Gastrocnemius medialis (tissue), 4 donors: ENCODE data around the gene MYLK.
"Not testable (repeated sequence)": the region's sequence is repeated elsewhere in the genome, so short reads cannot be mapped to it uniquely, and the experiment has no call there.

Experiments used
- CTCF ChIP-seq, 5 experiments: fragments of 450-650 bp in 3 of 5; fragments of 200-600 bp in 2 of 5; sonication (generic) in 2 of 5; IDR thresholded peaks in 4 of 5; conservative IDR thresholded peaks in 1 of 5; 1 replicate in 4 of 5; 2 replicates in 1 of 5; pipeline ENCODE4 v1.5.1; 2016 to 2019; ENCODE audit warnings: antibody characterized with exemption in 5 of 5, mild to moderate bottlenecking in 3 of 5, moderate library complexity in 3 of 5
- POLR2A ChIP-seq, 2 donors: fragments of 450-650 bp; IDR thresholded peaks; one replicate each; pipeline ENCODE4 v1.6.1; 2017; ENCODE audit warnings: antibody characterized with exemption in 2 of 2, mild to moderate bottlenecking in 2 of 2, moderate library complexity in 2 of 2

- TF ChIP-seq CTCF (IDR thresholded peaks at IDR 0.05 in 4 of 5, conservative IDR thresholded peaks at IDR 0.05 in 1 of 5); POLR2A (IDR thresholded peaks at IDR 0.05): not testable (repeated sequence)
Observed at GRCh38 chr3:123717451-123717850, 166.7 kb downstream of the MYLK start.
